H9 (cell line): ENCODE results near the gene TERT. TPM values are rescaled to one million over a fixed set of nuclear protein-coding genes. Genes with fewer than 3 reads are reported as not detected.

Source experiments
- DNase-seq: peaks from one replicate; pipeline ENCODE4 v3.0.0-alpha.2; 2017
- H2AFZ ChIP-seq: one replicate; pipeline ENCODE4 v1.6.1; 2013; ENCODE audit warnings: mild to moderate bottlenecking, low read length, control low read depth, moderate library complexity
- H2AK5ac ChIP-seq: 2 replicates; pipeline ENCODE4 v1.6.1; 2013; ENCODE audit warnings: low read length, control low read depth, mixed read lengths; ENCODE audit not compliant: insufficient read length
- H2BK120ac ChIP-seq: one replicate; pipeline ENCODE4 v1.6.1; 2013; ENCODE audit warnings: low read depth, mild to moderate bottlenecking, low read length, control low read depth, inconsistent platforms; ENCODE audit not compliant: poor library complexity, severe bottlenecking
- H2BK12ac ChIP-seq: 2 replicates; pipeline ENCODE4 v1.6.1; 2013; ENCODE audit warnings: low read length, control low read depth, mixed read lengths, low read depth; ENCODE audit not compliant: insufficient read length
- H2BK15ac ChIP-seq: 2 replicates; pipeline ENCODE4 v1.6.1; 2013; ENCODE audit warnings: low read depth, low read length, control low read depth
- H2BK20ac ChIP-seq: one replicate; pipeline ENCODE4 v1.6.1; 2013; ENCODE audit warnings: low read depth, mild to moderate bottlenecking, low read length, control low read depth, inconsistent platforms; ENCODE audit not compliant: poor library complexity, severe bottlenecking
- H2BK5ac ChIP-seq: 2 replicates; pipeline ENCODE4 v1.6.1; 2013; ENCODE audit warnings: low read length, control low read depth, mixed read lengths; ENCODE audit not compliant: insufficient read length
- H3K14ac ChIP-seq: 2 replicates; pipeline ENCODE4 v1.6.1; 2013; ENCODE audit warnings: low read length, control low read depth; ENCODE audit not compliant: insufficient read depth
- H3K18ac ChIP-seq: 2 replicates; pipeline ENCODE4 v1.6.1; 2013; ENCODE audit warnings: low read depth, mild to moderate bottlenecking, mixed read lengths, low read length, control low read depth; ENCODE audit not compliant: insufficient read length
- H3K23ac ChIP-seq: 2 replicates; pipeline ENCODE4 v1.6.1; 2013; ENCODE audit warnings: low read length, control low read depth, mixed read lengths, low read depth; ENCODE audit not compliant: insufficient read length
- H3K23me2 ChIP-seq: 2 replicates; pipeline ENCODE4 v1.6.1; 2013; ENCODE audit warnings: low read depth, mild to moderate bottlenecking, mixed read lengths, low read length, control low read depth; ENCODE audit not compliant: insufficient read length, poor library complexity, severe bottlenecking
- H3K27ac ChIP-seq: 2 replicates; pipeline ENCODE4 v1.5.1; 2013; ENCODE audit warnings: low read length, control low read depth, mixed read lengths, low read depth; ENCODE audit not compliant: insufficient read length
- H3K27me3 ChIP-seq: 2 replicates; pipeline ENCODE4 v1.6.1; 2013; ENCODE audit warnings: low read length, control low read depth, inconsistent platforms; ENCODE audit not compliant: insufficient read depth
- H3K4ac ChIP-seq: 2 replicates; pipeline ENCODE4 v1.6.1; 2013; ENCODE audit warnings: low read depth, mild to moderate bottlenecking, control low read depth, inconsistent platforms, low read length, moderate library complexity
- H3K4me1 ChIP-seq: 2 replicates; pipeline ENCODE4 v1.6.1; 2013; ENCODE audit warnings: low read length, control low read depth, inconsistent platforms; ENCODE audit not compliant: insufficient read depth
- H3K4me2 ChIP-seq: 2 replicates; pipeline ENCODE4 v1.6.1; 2013; ENCODE audit warnings: low read length, control low read depth, mixed read lengths; ENCODE audit not compliant: insufficient read length, insufficient read depth
- H3K56ac ChIP-seq: 2 replicates; pipeline ENCODE4 v1.6.1; 2013; ENCODE audit warnings: low read depth, mild to moderate bottlenecking, mixed read lengths, low read length, control low read depth; ENCODE audit not compliant: insufficient read length
- H3K79me1 ChIP-seq: 2 replicates; pipeline ENCODE4 v1.6.1; 2013; ENCODE audit warnings: low read depth, mild to moderate bottlenecking, moderate library complexity, low read length, control low read depth, inconsistent platforms; ENCODE audit not compliant: insufficient read depth, poor library complexity, severe bottlenecking
- H3K79me2 ChIP-seq: 2 replicates; pipeline ENCODE4 v1.6.1; 2013; ENCODE audit warnings: low read length, control low read depth, inconsistent platforms; ENCODE audit not compliant: insufficient read depth
- H3K9ac ChIP-seq: 2 replicates; pipeline ENCODE4 v1.6.1; 2013; ENCODE audit warnings: low read length, control low read depth, mixed read lengths; ENCODE audit not compliant: insufficient read length; ENCODE audit errors: extremely low read depth
- H3K9me3 ChIP-seq: one replicate; pipeline ENCODE4 v1.6.1; 2013; ENCODE audit warnings: low read depth, low read length, inconsistent platforms; ENCODE audit not compliant: control insufficient read depth
- H3T11ph ChIP-seq: one replicate; pipeline ENCODE4 v1.6.1; 2013; ENCODE audit warnings: mild to moderate bottlenecking, low read length, control low read depth, inconsistent platforms
- H4K20me1 ChIP-seq: one replicate; pipeline ENCODE4 v1.6.1; 2013; ENCODE audit not compliant: control insufficient read depth, insufficient read length, insufficient read depth
- H4K5ac ChIP-seq: 2 replicates; pipeline ENCODE4 v1.6.1; 2013; ENCODE audit warnings: low read depth, mild to moderate bottlenecking, mixed read lengths, low read length, control low read depth; ENCODE audit not compliant: insufficient read length
- H4K8ac ChIP-seq: replicated peaks from 2 replicates; pipeline ENCODE4 v1.6.1; 2013; ENCODE audit warnings: low read length, control low read depth, mixed read lengths, low read depth; ENCODE audit not compliant: insufficient read length
- H4K91ac ChIP-seq: 2 replicates; pipeline ENCODE4 v1.6.1; 2013; ENCODE audit warnings: low read depth, mild to moderate bottlenecking, moderate library complexity, mixed read lengths, low read length, control low read depth; ENCODE audit not compliant: insufficient read length
- H3K27ac Mint-ChIP-seq, 3 experiments: 2 replicates in 2 of 3; 3 replicates in 1 of 3; pipeline ENCODE4 v1.8.0; 2020 to 2021; ENCODE audit warnings: mixed read lengths in 3 of 3, mild to moderate bottlenecking in 1 of 3, moderate library complexity in 1 of 3
- H3K27me3 Mint-ChIP-seq: 2 replicates; pipeline ENCODE4 v1.8.0; 2021; ENCODE audit warnings: low read depth, mild to moderate bottlenecking, moderate library complexity, mixed read lengths
- H3K36me3 Mint-ChIP-seq, 3 experiments: 2 replicates in 2 of 3; 3 replicates in 1 of 3; pipeline ENCODE4 v1.8.0; 2020 to 2021; ENCODE audit warnings: low read depth in 3 of 3, mixed read lengths in 3 of 3; ENCODE audit not compliant: insufficient read depth in 1 of 3
- H3K4me1 Mint-ChIP-seq, 2 experiments: 2 replicates each; pipeline ENCODE4 v1.8.0; 2020; ENCODE audit warnings: mixed read lengths in 2 of 2
- H3K4me3 Mint-ChIP-seq, 2 experiments: 2 replicates in 1 of 2; 3 replicates in 1 of 2; pipeline ENCODE4 v1.8.0; 2020 to 2021; ENCODE audit warnings: mild to moderate bottlenecking in 2 of 2, mixed read lengths in 2 of 2, moderate library complexity in 1 of 2
- H3K9me3 Mint-ChIP-seq, 2 experiments: 2 replicates in 1 of 2; 3 replicates in 1 of 2; pipeline ENCODE4 v1.8.0; 2020; ENCODE audit warnings: mild to moderate bottlenecking in 2 of 2, mixed read lengths in 2 of 2, moderate library complexity in 1 of 2
- CTCF ChIP-seq: fragments of 200-600 bp; sonication (generic); conservative IDR thresholded peaks from 3 replicates; pipeline ENCODE4 v1.8.0; 2021; ENCODE audit warnings: antibody characterized with exemption, mild to moderate bottlenecking
- WGBS: extraction: QIAGEN DNeasy Blood & Tissue Kit; methylation state at CpG from one replicate; pipeline ENCODE4 v1.1.7; 2013; ENCODE audit warnings: missing lambda C conversion rate, low lambda C conversion rate, mixed read lengths; ENCODE audit not compliant: insufficient read length; ENCODE audit errors: extremely low coverage; 5-methylcytosine and 5-hydroxymethylcytosine counted together
- total RNA-seq: library from RNA; stranded (reverse); gene quantifications from 2 replicates; pipeline ENCODE4 v1.2.1, GENCODE V29; 2021

Gene TERT
- total RNA-seq, 1 experiment from 2014 or later = 15.5 TPM

- H3K4me2 ChIP-seq = no peak overlapping the region
- H2BK5ac ChIP-seq = no peak overlapping the region
- peaks cover 5% of the 10 kb centered on the region in 2 experiments; a peak in 2 of 4 replicates for H3K4me1 Mint-ChIP-seq
- H4K20me1 ChIP-seq = no peaks in the 10 kb centered on the region
- H3K36me3 Mint-ChIP-seq = peaks cover 41 to 82% (median 64%) of the 10 kb centered on the region in 3 experiments
- no peak overlapping the region for H2AFZ ChIP-seq
- H3K4ac ChIP-seq = no peak overlapping the region
- H3K23me2 ChIP-seq = no peaks in the 10 kb centered on the region
- no peaks in the 10 kb centered on the region for H3K4me1 ChIP-seq
- TF ChIP-seq CTCF = no peak
- no peaks in the 10 kb centered on the region for H3K79me2 ChIP-seq
- H4K91ac ChIP-seq = no peak overlapping the region
- H3T11ph ChIP-seq = no peak overlapping the region
- H2BK12ac ChIP-seq = no peak overlapping the region
- H3K9ac ChIP-seq = no peak overlapping the region
- H2BK20ac ChIP-seq = no peak overlapping the region
- no peaks in the 10 kb centered on the region for H3K27me3 ChIP-seq
- no peak overlapping the region for H3K27ac ChIP-seq
- peak; percentile 5 for DNase-seq
- H3K9me3 Mint-ChIP-seq = no peaks in the 10 kb centered on the region; a peak in 2 of 5 replicates
- H3K9me3 ChIP-seq = no peaks in the 10 kb centered on the region
- H3K79me1 ChIP-seq = no peaks in the 10 kb centered on the region
- no peak overlapping the region for H3K56ac ChIP-seq
- H3K27ac Mint-ChIP-seq = no peak overlapping the region
- no peak overlapping the region for H3K23ac ChIP-seq
- no peak overlapping the region for H4K8ac ChIP-seq
- no peak overlapping the region for H4K5ac ChIP-seq
- WGBS = no CpG with 5 or more reads among the region's 13 CpGs
- H3K14ac ChIP-seq = no peak overlapping the region
- H3K18ac ChIP-seq = no peak overlapping the region
- no peak overlapping the region for H2BK15ac ChIP-seq
- no peaks in the 10 kb centered on the region for H3K27me3 Mint-ChIP-seq
- no peak overlapping the region for H3K4me3 Mint-ChIP-seq
- H2AK5ac ChIP-seq = no peak overlapping the region
- no peak overlapping the region for H2BK120ac ChIP-seq
Observed at GRCh38 chr5:1323803-1324173, 28.9 kb upstream of the TERT start.
